LNCaP clone FGC (cell line): ENCODE measurements around the gene FCN2.

Experiments used
- DNase-seq: peaks from one replicate; pipeline ENCODE4 v3.0.0-alpha.2; 2011; ENCODE audit warnings: low read depth
- H3K4me3 ChIP-seq: 2 replicates; pipeline ENCODE4 v1.5.1; 2011; ENCODE audit warnings: mild to moderate bottlenecking, low read depth, low read length, control low read depth
- TF ChIP-seq, protein P1 (sequence below): IDR thresholded peaks from 2 replicates; pipeline ENCODE4 v1.5.1; 2012; ENCODE audit warnings: mild to moderate bottlenecking; ENCODE audit not compliant: control insufficient read depth, insufficient read depth; ENCODE audit errors: extremely low read depth

Gene FCN2

DNA sequence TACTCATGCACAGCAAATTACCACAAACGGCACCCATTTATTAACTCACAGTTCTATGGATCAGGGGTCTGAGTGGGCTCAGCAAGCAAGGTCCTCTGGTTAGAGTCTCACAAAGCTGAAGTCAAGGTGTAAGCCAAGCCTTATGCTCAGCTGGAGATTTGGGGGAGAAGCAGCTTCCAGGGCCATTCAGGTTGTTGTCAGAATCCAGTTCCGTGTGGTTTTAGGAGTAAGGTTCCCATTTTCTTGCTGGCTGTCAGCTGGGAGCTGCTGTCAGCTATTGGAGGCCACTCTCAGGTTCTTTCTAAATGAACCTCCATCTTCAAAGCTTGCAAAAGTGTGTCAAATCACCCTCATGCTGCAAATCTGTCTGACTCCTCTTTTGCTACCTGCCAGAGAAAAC lies 17.7 kb downstream of the FCN2 start:
- no peak overlapping the region for H3K4me3 ChIP-seq
- no peak for DNase-seq
- TF ChIP-seq, protein P1, sequence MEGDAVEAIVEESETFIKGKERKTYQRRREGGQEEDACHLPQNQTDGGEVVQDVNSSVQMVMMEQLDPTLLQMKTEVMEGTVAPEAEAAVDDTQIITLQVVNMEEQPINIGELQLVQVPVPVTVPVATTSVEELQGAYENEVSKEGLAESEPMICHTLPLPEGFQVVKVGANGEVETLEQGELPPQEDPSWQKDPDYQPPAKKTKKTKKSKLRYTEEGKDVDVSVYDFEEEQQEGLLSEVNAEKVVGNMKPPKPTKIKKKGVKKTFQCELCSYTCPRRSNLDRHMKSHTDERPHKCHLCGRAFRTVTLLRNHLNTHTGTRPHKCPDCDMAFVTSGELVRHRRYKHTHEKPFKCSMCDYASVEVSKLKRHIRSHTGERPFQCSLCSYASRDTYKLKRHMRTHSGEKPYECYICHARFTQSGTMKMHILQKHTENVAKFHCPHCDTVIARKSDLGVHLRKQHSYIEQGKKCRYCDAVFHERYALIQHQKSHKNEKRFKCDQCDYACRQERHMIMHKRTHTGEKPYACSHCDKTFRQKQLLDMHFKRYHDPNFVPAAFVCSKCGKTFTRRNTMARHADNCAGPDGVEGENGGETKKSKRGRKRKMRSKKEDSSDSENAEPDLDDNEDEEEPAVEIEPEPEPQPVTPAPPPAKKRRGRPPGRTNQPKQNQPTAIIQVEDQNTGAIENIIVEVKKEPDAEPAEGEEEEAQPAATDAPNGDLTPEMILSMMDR, result no peak

DNA sequence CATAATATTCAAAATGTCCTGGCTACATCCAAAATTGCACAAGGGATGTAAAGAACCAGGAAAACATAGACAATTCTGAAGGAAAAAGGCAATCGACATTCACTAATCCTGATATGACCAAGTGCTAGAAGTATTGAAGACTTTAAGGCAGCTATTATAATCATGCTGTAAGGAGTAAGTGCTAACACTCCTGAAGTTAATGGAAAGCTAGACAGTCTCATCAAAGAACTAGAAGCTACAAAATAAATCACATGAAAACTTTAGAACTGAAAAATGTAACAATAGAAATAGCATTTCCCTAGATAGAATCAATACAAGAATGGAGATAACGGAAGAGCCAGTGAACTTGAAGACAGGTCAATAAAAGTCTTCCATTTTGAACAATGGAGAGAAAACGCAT lies 18.6 kb downstream of the FCN2 start:
- TF ChIP-seq, protein P1, result no peak
- DNase-seq, result no peak
- no peak overlapping the region for H3K4me3 ChIP-seq

DNA sequence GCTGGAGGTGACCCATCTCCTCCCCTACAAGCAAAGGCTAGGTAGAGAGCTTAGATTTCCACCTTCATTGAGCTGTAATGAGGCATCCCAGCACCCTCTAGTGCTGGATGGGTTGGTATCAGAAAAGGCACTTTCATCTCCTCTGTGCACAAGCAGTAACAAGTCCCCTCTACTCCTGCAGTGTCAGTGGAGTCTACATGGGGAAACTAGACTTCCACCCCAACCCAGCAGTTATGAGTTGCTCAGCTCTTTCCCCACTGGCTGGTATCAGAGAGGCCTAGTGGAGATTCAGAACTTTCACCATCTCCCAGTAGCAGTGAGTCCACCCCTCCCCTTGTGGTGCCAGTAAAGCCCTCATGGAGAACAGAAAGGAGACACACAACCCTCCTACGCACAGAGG lies 19.2 kb downstream of the FCN2 start:
- DNase-seq, result no peak
- TF ChIP-seq, protein P1, result peak; percentile 17; the same call in 1 of the 2 replicates
- H3K4me3 ChIP-seq, result no peak overlapping the region

DNA sequence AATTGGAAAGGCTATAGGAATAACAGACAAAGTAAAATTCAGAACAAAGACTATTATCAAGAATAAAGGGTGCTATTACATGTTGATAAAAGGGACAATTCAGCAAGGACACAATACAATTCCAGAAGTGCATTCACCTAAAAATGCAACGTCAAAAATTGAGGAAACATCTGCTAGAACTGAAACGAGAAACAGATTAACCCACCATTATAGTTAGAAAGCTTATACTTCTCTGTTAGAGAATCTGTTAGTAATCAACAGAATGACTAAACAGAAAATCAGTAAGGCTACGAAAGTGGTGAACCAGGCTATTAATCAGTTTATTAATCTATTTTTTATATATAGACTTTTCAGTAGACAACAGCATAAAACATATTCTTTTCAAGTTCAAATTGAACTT lies 22.3 kb downstream of the FCN2 start:
- TF ChIP-seq, protein P1, result no peak
- DNase-seq, result no peak

DNA sequence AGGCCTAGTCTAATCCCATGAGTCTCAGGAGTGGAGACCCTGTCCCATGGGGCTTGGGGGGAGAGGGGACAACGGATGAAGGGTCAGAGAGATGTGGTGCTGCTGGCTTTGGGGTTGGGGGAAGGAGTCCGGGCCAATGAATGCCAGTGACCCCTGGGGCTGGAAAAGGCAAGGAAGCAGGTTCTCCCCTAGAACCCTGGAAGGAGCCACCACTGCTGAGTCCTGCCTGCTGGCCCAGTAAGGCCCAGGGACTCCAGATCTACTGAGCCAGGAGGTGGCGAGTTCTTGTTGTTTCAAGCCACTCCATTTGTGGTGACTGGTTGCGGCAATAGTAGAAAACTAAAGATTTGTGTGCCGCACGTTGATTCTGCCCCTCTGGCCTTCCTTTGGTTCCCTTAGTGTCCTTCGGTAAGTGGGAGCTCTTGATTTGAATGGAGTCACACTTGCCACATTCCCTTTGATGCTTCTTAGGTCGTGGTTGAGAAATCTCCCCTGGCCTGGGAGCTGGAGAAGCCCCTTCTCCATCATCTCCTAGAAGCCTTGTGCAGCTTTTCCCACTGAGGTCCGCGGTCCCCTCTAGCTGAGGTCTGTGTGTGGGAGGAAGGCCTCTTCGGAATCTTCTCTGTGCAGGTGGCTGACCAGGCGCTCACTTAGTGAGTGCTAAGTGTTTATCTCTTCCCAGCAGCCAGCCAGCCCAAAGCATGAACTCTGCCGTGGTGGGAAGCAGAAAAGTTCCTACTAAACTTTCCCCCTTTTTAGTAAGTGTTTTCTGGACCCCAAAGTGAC lies 28.1 kb downstream of the FCN2 start:
- TF ChIP-seq, protein P1, result no peak
- DNase-seq, result no peak
- no peak overlapping the region for H3K4me3 ChIP-seq

More for the DNA sequence above, 22.3 kb downstream of the FCN2 start:
- H3K4me3 ChIP-seq, result no peak overlapping the region

DNA sequence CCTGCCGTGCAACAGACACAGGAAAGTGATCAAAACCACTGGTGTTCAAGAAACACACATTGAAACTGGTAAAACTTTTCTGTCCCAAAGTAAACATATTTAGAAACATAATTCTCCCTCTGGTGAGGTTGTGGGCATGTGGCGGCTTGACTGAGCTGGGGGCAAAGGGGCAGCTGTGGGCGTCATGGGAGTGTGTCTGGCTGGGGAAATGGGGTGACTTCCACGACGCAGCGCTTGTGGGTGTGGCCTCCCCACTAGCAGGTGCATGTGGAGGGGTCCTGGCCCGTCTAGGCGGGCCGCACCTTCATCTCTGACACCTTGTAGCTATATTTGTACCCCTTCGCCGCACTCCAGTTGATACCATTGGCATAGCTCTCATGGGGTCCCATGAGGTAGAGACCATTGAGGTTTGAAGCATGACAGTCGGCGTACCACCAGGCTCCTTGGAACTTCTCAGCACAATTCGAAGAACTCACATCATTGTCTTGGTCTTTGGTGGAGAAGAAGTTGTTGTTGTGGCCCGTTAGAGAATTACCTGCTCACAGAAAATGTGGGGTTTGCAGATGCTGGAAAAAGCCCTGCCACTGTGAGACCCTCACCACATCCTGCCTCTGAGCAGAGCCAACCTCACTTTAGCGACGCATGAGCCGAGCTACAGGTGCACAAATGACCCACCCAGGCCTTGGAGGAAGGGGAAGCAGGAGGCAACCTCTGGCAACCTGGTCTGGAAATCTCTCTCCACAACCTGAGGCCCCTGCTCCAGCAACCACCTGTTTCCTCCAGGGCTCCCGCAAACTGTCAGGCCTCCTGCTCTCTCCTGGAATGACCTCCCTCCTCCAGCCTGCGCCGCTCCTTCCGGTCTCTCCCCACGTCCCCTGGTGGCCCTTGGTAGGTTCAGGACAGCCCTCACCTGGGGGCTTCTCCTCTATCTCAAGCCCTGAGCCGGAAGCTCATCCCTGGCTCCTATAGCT lies 29.2 kb downstream of the FCN2 start:
- no peak for DNase-seq
- TF ChIP-seq, protein P1, result no peak
- H3K4me3 ChIP-seq, result no peak overlapping the region
